Keratinocyte (primary cell): Measurements from ENCODE around the gene TADA2B. TPM values are rescaled to one million over a fixed set of nuclear protein-coding genes. Genes with fewer than 3 reads are reported as not detected.

Source experiments
- DNase-seq: peaks from one replicate; pipeline ENCODE4 v3.0.0-alpha.2; 2011; ENCODE audit warnings: low read depth, missing footprints, low spot score
- FAIRE-seq: peaks from 2 replicates; lab custom pipeline; 2011; peaks lifted over from hg19 to GRCh38; lab: Jason Lieb, UNC
- H2AFZ ChIP-seq: 2 replicates; pipeline ENCODE4 v1.6.0; 2012; ENCODE audit warnings: low read length, control low read depth, inconsistent platforms; ENCODE audit not compliant: control insufficient read depth
- H3K27ac ChIP-seq: 2 replicates; pipeline ENCODE4 v1.5.1; 2011; ENCODE audit warnings: low read length; ENCODE audit not compliant: control insufficient read depth, insufficient read depth
- H3K27me3 ChIP-seq: 3 replicates; pipeline ENCODE4 v1.6.0; 2011; ENCODE audit warnings: low read length; ENCODE audit not compliant: control insufficient read depth, insufficient read depth; ENCODE audit errors: extremely low read depth
- H3K36me3 ChIP-seq, 2 experiments: 2 replicates in 1 of 2; 3 replicates in 1 of 2; pipeline ENCODE4 v1.5.1; 2011; ENCODE audit warnings: low read length in 2 of 2, mild to moderate bottlenecking in 1 of 2; ENCODE audit not compliant: control insufficient read depth in 2 of 2, insufficient read depth in 2 of 2; ENCODE audit errors: extremely low read depth in 1 of 2
- H3K4me1 ChIP-seq: 3 replicates; pipeline ENCODE4 v1.5.1; 2011; ENCODE audit warnings: low read length; ENCODE audit not compliant: control insufficient read depth, insufficient read depth; ENCODE audit errors: extremely low read depth
- H3K4me2 ChIP-seq: 3 replicates; pipeline ENCODE4 v1.6.0; 2011; ENCODE audit warnings: low read depth, low read length; ENCODE audit not compliant: control insufficient read depth, insufficient read depth; ENCODE audit errors: extremely low read depth
- H3K4me3 ChIP-seq, 3 experiments: fragments of 200-600 bp in 1 of 3; sonication (generic) in 1 of 3; 2 replicates in 2 of 3; 3 replicates in 1 of 3; pipeline ENCODE4 v1.5.1; 2011 to 2016; ENCODE audit warnings: low read length in 3 of 3, mild to moderate bottlenecking in 3 of 3, control low read depth in 2 of 3, inconsistent platforms in 1 of 3, low read depth in 1 of 3, mixed read lengths in 1 of 3, mixed run types in 1 of 3, moderate library complexity in 1 of 3; ENCODE audit not compliant: control insufficient read depth in 2 of 3, insufficient read depth in 2 of 3; ENCODE audit errors: extremely low read depth in 1 of 3
- H3K79me2 ChIP-seq: 2 replicates; pipeline ENCODE4 v1.6.0; 2012; ENCODE audit warnings: low read length; ENCODE audit not compliant: control insufficient read depth, insufficient read depth
- H3K9ac ChIP-seq: 3 replicates; pipeline ENCODE4 v1.6.0; 2011; ENCODE audit warnings: low read length; ENCODE audit not compliant: control insufficient read depth, insufficient read depth; ENCODE audit errors: extremely low read depth
- H3K9me1 ChIP-seq: 3 replicates; pipeline ENCODE4 v1.6.0; 2011; ENCODE audit warnings: low read length; ENCODE audit not compliant: control insufficient read depth, insufficient read depth; ENCODE audit errors: extremely low read depth
- H3K9me3 ChIP-seq: 2 replicates; pipeline ENCODE4 v1.5.1; 2012; ENCODE audit warnings: low read depth, low read length; ENCODE audit not compliant: control insufficient read depth
- H4K20me1 ChIP-seq: 3 replicates; pipeline ENCODE4 v1.6.0; 2011; ENCODE audit warnings: low read length; ENCODE audit not compliant: control insufficient read depth, insufficient read depth; ENCODE audit errors: extremely low read depth
- CTCF ChIP-seq, 3 experiments: IDR thresholded peaks in 1 of 3; conservative IDR thresholded peaks in 1 of 3; optimal IDR thresholded peaks in 1 of 3; 2 replicates in 2 of 3; 3 replicates in 1 of 3; pipeline versions ENCODE3 to v1.5.1; 2011; ENCODE audit warnings: low read length in 3 of 3, mild to moderate bottlenecking in 3 of 3, moderate library complexity in 2 of 3, control low read depth in 1 of 3, inconsistent platforms in 1 of 3; ENCODE audit not compliant: insufficient read depth in 2 of 3; ENCODE audit errors: extremely low read depth in 1 of 3
- EZH2 ChIP-seq: IDR thresholded peaks from one replicate; pipeline ENCODE4 v1.6.1; 2012; ENCODE audit warnings: inconsistent platforms, mild to moderate bottlenecking, low read length, moderate library complexity
- dilution Hi-C: fragments of 300-500 bp; cut with MboI; formaldehyde crosslinking; loops from one replicate; pipeline ENCODE4 v1.7.0; 2020; ENCODE audit warnings: low sequenced_read_pairs; ENCODE audit not compliant: extremely low pct_ligation_motif_present
- polyA plus RNA-seq, 5 experiments: library from polyadenylated mRNA; depleted of rRNA in 3 of 5; stranded (reverse) in 3 of 5; stranded (forward) in 1 of 5; unstranded in 1 of 5; fragments of >200 nt; gene quantifications; 1 replicate in 1 of 5; 2 replicates in 3 of 5; 3 replicates in 1 of 5; pipeline versions ENCODE4 v1.2.1 to v1.2.3, GENCODE V29; 2011 to 2012; ENCODE audit warnings: missing spikeins in 2 of 5, low read depth in 1 of 5, low replicate concordance in 1 of 5

Gene TADA2B
- polyA plus RNA-seq, 1 donor (not counting 4 experiments of a cell fraction or from before 2014, with no cell fraction given): 5.3 TPM

- TF ChIP-seq EZH2 (no peak), CTCF (optimal IDR thresholded peaks at IDR 0.05 in 1 of 3, IDR thresholded peaks at IDR 0.05 in 1 of 3, conservative IDR thresholded peaks at IDR 0.05 in 1 of 3; ENCODE audit: extremely low read depth in 1 of 3, insufficient read depth in 2 of 3, low read length in 3 of 3) (no peak)
- no peak overlapping the region for H3K9ac ChIP-seq
- no peak overlapping the region for H3K4me2 ChIP-seq
- H3K27ac ChIP-seq: no peak overlapping the region
- no peaks in the 10 kb centered on the region for H4K20me1 ChIP-seq
- no peaks in the 10 kb centered on the region for H3K36me3 ChIP-seq
- DNase-seq (no peak), FAIRE-seq (no peak)
- H3K9me1 ChIP-seq: no peaks in the 10 kb centered on the region
- no peaks in the 10 kb centered on the region for H3K79me2 ChIP-seq
- no peak overlapping the region for H2AFZ ChIP-seq
- H3K9me3 ChIP-seq: no peaks in the 10 kb centered on the region
- no peaks in the 10 kb centered on the region for H3K4me1 ChIP-seq
- peaks cover 28% of the 10 kb centered on the region for H3K27me3 ChIP-seq
- no peak overlapping the region for H3K4me3 ChIP-seq
- dilution Hi-C loops: no loop called here
Observed at GRCh38 chr4:7094916-7095315, 51.7 kb downstream of the TADA2B start.

GRCh38 chr4:7095611-7096155 is 52.5 kb downstream of the TADA2B start:
- no peaks in the 10 kb centered on the region for H3K9me3 ChIP-seq
- H4K20me1 ChIP-seq: no peaks in the 10 kb centered on the region
- H3K9me1 ChIP-seq: no peaks in the 10 kb centered on the region
- H2AFZ ChIP-seq: no peak overlapping the region
- H3K4me3 ChIP-seq: no peak overlapping the region
- H3K36me3 ChIP-seq: no peaks in the 10 kb centered on the region
- H3K4me2 ChIP-seq: no peak overlapping the region
- H3K4me1 ChIP-seq: no peaks in the 10 kb centered on the region
- no peak for DNase-seq
- H3K27ac ChIP-seq: no peak overlapping the region
- no peak for FAIRE-seq
- no peak for TF ChIP-seq CTCF (optimal IDR thresholded peaks at IDR 0.05 in 1 of 3, IDR thresholded peaks at IDR 0.05 in 1 of 3, conservative IDR thresholded peaks at IDR 0.05 in 1 of 3; ENCODE audit: extremely low read depth in 1 of 3, insufficient read depth in 2 of 3, low read length in 3 of 3)
- TF ChIP-seq EZH2: no peak
- no peaks in the 10 kb centered on the region for H3K79me2 ChIP-seq
- dilution Hi-C loops: no loop called here
- no peak overlapping the region for H3K9ac ChIP-seq
- peaks cover 28% of the 10 kb centered on the region for H3K27me3 ChIP-seq
